ENCODE measurements around the gene ATP6V1C2. TPM values are rescaled to one million over a fixed set of nuclear protein-coding genes. Genes with fewer than 3 reads are reported as not detected.

Gene ATP6V1C2
- polyA plus RNA-seq, 2 of the 4 experiments (the other 2 are of a cell fraction) = 0.08 to 0.14 TPM

DNA sequence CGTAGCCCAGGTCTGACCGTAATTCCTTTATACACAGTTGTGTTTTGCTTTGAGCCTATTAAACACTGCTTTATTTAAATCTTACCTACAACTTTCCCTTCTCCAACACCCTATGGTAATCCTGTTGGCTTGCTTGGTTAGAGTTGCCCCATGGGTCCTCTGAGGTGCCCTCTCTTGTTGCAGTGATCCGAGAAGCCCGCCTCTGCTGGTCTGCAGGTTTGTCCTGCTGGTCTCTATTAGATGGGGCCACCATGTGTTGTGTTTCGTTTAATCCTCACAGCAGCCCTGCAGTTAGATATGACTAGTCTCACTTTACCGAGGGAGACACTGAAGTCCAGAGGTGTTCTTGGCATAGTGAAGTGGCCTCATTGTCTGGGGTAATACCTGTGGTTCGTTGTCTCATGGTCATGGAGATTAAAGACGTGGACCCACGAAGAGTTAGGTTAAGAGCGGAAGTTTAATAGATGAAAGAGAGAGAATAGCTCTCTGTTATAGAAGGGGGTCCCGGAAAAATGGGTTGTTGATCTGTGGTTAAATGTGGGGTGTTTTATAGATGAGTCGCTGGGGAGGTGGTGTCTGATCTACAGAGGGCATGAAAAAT is 98.4 kb downstream of the ATP6V1C2 start:
- ATAC-seq (no peak), FAIRE-seq (no peak), DNase-seq (ENCODE audit: low read depth in 1 of 2, low spot score in 1 of 2) (no peak)
- H3K4me2 ChIP-seq = no peak overlapping the region
- H3K4me3 ChIP-seq = no peak overlapping the region
- H3K4me1 ChIP-seq = no peaks in the 10 kb centered on the region
- 70% methylated on average over 12 of the region's 12 CpGs for WGBS (ENCODE audit: missing lambda C conversion rate)
- 0 out of 3 replicates have a peak, but pooled peaks cover 2% of the 10 kb centered on the region for H3K9me3 ChIP-seq
- TF ChIP-seq RARB (CRISPR knock-in tag; IDR thresholded peaks at IDR 0.05) (no peak), RNF2 (IDR thresholded peaks at IDR 0.05; ENCODE audit: borderline replicate concordance, low read depth) (no peak), CHD2 (IDR thresholded peaks at IDR 0.05; ENCODE audit: low read length, partially characterized antibody) (no peak), PHF8 (IDR thresholded peaks at IDR 0.05; ENCODE audit: borderline replicate concordance, low read depth) (no peak), NPAS2 (CRISPR knock-in tag; IDR thresholded peaks at IDR 0.05; ENCODE audit: borderline replicate concordance) (no peak), KDM5A (IDR thresholded peaks at IDR 0.05) (no peak), RAD21 (conservative IDR thresholded peaks at IDR 0.05 in 1 of 2, IDR thresholded peaks at IDR 0.05 in 1 of 2) (no peak), FOSB (CRISPR knock-in tag; IDR thresholded peaks at IDR 0.05) (no peak), POLR2AphosphoS2 (conservative IDR thresholded peaks at IDR 0.05; ENCODE audit: low read length) (no peak), CBX8 (IDR thresholded peaks at IDR 0.05) (no peak), MAZ (IDR thresholded peaks at IDR 0.05; ENCODE audit: borderline replicate concordance, low read depth, low read length) (no peak), POLR2A (IDR thresholded peaks at IDR 0.05; ENCODE audit: low read length) (no peak), ZC3H11A (IDR thresholded peaks at IDR 0.05) (no peak)
- TF ChIP-seq, protein P1, sequence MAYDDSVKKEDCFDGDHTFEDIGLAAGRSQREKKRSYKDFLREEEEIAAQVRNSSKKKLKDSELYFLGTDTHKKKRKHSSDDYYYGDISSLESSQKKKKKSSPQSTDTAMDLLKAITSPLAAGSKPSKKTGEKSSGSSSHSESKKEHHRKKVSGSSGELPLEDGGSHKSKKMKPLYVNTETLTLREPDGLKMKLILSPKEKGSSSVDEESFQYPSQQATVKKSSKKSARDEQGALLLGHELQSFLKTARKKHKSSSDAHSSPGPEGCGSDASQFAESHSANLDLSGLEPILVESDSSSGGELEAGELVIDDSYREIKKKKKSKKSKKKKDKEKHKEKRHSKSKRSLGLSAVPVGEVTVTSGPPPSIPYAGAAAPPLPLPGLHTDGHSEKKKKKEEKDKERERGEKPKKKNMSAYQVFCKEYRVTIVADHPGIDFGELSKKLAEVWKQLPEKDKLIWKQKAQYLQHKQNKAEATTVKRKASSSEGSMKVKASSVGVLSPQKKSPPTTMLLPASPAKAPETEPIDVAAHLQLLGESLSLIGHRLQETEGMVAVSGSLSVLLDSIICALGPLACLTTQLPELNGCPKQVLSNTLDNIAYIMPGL (CRISPR knock-in tag; IDR thresholded peaks at IDR 0.05; ENCODE audit: borderline replicate concordance) = no peak
- H3K27ac ChIP-seq = no peak overlapping the region
- ChIA-PET POLR2A (no interaction called here), CTCF (interaction anchor here (0.6 to 5.6 kb wide), 7 partner anchors 13 to 321 kb away, joined by 3 to 85 read pairs (median 5); a partner anchor contains a TSS)

DNA sequence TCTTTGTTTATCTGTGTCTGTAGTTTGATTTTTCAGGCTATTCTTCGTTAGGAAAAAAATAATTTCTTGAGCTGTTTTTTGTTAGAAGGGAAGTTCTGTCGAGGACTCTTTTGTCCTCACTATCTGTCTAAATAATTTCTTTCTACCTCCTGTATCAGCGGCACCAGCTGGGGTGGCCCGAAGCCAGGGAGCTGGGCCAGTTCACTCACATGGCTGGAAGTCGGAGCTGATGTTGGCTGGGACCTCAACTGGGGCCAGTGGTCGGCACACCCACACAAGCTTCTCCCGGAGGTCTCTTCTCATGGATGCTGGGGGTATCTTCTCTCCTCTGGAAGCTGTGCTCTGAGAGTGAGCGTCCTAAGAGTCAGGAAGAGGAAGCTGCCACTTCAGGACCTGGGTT is 99.1 kb downstream of the ATP6V1C2 start:
- no peak overlapping the region for H3K27ac ChIP-seq
- ChIA-PET POLR2A (no interaction called here), CTCF (interaction anchor here (0.6 to 5.6 kb wide), 7 partner anchors 12 to 556 kb away, joined by 3 to 85 read pairs (median 5); a partner anchor contains a TSS)
- H3K4me2 ChIP-seq = no peak overlapping the region
- peaks cover 3% of the 10 kb centered on the region; the same call in 1 of the 3 replicates for H3K9me3 ChIP-seq
- 35% methylated on average over 8 of the region's 8 CpGs for WGBS (ENCODE audit: missing lambda C conversion rate)
- no peaks in the 10 kb centered on the region for H3K4me1 ChIP-seq
- no peak for ATAC-seq
- TF ChIP-seq EHMT2 (IDR thresholded peaks at IDR 0.05; ENCODE audit: low read depth) (no peak), POLR2AphosphoS2 (conservative IDR thresholded peaks at IDR 0.05; ENCODE audit: low read length) (no peak), FOSB (CRISPR knock-in tag; IDR thresholded peaks at IDR 0.05) (no peak), NFE2L2 (conservative IDR thresholded peaks at IDR 0.05; ENCODE audit: low read length) (no peak), HEYL (CRISPR knock-in tag; IDR thresholded peaks at IDR 0.05) (no peak), EHF (CRISPR knock-in tag; IDR thresholded peaks at IDR 0.05) (no peak), FOXS1 (CRISPR knock-in tag; IDR thresholded peaks at IDR 0.05) (no peak), EP300 (IDR thresholded peaks at IDR 0.05) (no peak), RARB (CRISPR knock-in tag; IDR thresholded peaks at IDR 0.05) (no peak), NR3C1 (IDR thresholded peaks at IDR 0.05) (no peak), MAFK (IDR thresholded peaks at IDR 0.05; ENCODE audit: partially characterized antibody) (no peak), JUN (IDR thresholded peaks at IDR 0.05) (no peak), TP53 (CRISPR knock-in tag; IDR thresholded peaks at IDR 0.05) (no peak), BHLHE40 (IDR thresholded peaks at IDR 0.05; ENCODE audit: low read depth, low read length) (no peak), CHD2 (IDR thresholded peaks at IDR 0.05; ENCODE audit: low read length, partially characterized antibody) (no peak), PHF8 (IDR thresholded peaks at IDR 0.05; ENCODE audit: borderline replicate concordance, low read depth) (no peak)
- TF ChIP-seq, protein P2, sequence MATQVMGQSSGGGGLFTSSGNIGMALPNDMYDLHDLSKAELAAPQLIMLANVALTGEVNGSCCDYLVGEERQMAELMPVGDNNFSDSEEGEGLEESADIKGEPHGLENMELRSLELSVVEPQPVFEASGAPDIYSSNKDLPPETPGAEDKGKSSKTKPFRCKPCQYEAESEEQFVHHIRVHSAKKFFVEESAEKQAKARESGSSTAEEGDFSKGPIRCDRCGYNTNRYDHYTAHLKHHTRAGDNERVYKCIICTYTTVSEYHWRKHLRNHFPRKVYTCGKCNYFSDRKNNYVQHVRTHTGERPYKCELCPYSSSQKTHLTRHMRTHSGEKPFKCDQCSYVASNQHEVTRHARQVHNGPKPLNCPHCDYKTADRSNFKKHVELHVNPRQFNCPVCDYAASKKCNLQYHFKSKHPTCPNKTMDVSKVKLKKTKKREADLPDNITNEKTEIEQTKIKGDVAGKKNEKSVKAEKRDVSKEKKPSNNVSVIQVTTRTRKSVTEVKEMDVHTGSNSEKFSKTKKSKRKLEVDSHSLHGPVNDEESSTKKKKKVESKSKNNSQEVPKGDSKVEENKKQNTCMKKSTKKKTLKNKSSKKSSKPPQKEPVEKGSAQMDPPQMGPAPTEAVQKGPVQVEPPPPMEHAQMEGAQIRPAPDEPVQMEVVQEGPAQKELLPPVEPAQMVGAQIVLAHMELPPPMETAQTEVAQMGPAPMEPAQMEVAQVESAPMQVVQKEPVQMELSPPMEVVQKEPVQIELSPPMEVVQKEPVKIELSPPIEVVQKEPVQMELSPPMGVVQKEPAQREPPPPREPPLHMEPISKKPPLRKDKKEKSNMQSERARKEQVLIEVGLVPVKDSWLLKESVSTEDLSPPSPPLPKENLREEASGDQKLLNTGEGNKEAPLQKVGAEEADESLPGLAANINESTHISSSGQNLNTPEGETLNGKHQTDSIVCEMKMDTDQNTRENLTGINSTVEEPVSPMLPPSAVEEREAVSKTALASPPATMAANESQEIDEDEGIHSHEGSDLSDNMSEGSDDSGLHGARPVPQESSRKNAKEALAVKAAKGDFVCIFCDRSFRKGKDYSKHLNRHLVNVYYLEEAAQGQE (IDR thresholded peaks at IDR 0.05) = no peak
- TF ChIP-seq, protein P3, sequence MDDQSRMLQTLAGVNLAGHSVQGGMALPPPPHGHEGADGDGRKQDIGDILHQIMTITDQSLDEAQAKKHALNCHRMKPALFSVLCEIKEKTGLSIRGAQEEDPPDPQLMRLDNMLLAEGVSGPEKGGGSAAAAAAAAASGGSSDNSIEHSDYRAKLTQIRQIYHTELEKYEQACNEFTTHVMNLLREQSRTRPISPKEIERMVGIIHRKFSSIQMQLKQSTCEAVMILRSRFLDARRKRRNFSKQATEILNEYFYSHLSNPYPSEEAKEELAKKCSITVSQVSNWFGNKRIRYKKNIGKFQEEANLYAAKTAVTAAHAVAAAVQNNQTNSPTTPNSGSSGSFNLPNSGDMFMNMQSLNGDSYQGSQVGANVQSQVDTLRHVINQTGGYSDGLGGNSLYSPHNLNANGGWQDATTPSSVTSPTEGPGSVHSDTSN (IDR thresholded peaks at IDR 0.05) = no peak
- TF ChIP-seq, protein P4, sequence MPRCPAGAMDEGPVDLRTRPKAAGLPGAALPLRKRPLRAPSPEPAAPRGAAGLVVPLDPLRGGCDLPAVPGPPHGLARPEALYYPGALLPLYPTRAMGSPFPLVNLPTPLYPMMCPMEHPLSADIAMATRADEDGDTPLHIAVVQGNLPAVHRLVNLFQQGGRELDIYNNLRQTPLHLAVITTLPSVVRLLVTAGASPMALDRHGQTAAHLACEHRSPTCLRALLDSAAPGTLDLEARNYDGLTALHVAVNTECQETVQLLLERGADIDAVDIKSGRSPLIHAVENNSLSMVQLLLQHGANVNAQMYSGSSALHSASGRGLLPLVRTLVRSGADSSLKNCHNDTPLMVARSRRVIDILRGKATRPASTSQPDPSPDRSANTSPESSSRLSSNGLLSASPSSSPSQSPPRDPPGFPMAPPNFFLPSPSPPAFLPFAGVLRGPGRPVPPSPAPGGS (IDR thresholded peaks at IDR 0.05) = no peak
- no peak overlapping the region for H3K4me3 ChIP-seq
- DNase-seq (ENCODE audit: low read depth in 1 of 2, low spot score in 1 of 2) = no peak
- no peak for FAIRE-seq
